ENCODE measurements around the gene CD47. TPM values are rescaled to one million over a fixed set of nuclear protein-coding genes. Genes with fewer than 3 reads are reported as not detected.

CD47 gene
- total RNA-seq, 1 donor from 2014 or later = 46.2 TPM

- DNase-seq (ENCODE audit: low read depth, low spot score) = no peak
Observed at GRCh38 chr3:108117241-108117775, 26.5 kb upstream of the CD47 start.

GRCh38 chr3:108114423-108115065, 23.7 kb upstream of the CD47 start:
- DNase-seq (ENCODE audit: low read depth, low spot score) = no peak

- no peak for DNase-seq (ENCODE audit: low read depth, low spot score)
Observed at GRCh38 chr3:108113975-108114374, 23.1 kb upstream of the CD47 start.

- no peak for DNase-seq (ENCODE audit: low read depth, low spot score)
Observed at GRCh38 chr3:108110934-108111333, 20.1 kb upstream of the CD47 start.

GRCh38 chr3:108108416-108108815, 17.6 kb upstream of the CD47 start:
- DNase-seq (ENCODE audit: low read depth, low spot score) = no peak

GRCh38 chr3:108106449-108106848, 15.6 kb upstream of the CD47 start:
- no peak for DNase-seq (ENCODE audit: low read depth, low spot score)

- DNase-seq (ENCODE audit: low read depth, low spot score) = no peak
Observed at GRCh38 chr3:108106031-108106430, 15.2 kb upstream of the CD47 start.

GRCh38 chr3:108103886-108104797, 13.3 kb upstream of the CD47 start:
- no peak for DNase-seq (ENCODE audit: low read depth, low spot score)

GRCh38 chr3:108103040-108103751, 12.4 kb upstream of the CD47 start:
- DNase-seq (ENCODE audit: low read depth, low spot score) = no peak

- no peak for DNase-seq (ENCODE audit: low read depth, low spot score)
Observed at GRCh38 chr3:108102420-108103039, 11.7 kb upstream of the CD47 start.

- DNase-seq (ENCODE audit: low read depth, low spot score) = no peak
Observed at GRCh38 chr3:108100906-108101660, 10.3 kb upstream of the CD47 start.

GRCh38 chr3:108099679-108100428, 9.0 kb upstream of the CD47 start:
- DNase-seq (ENCODE audit: low read depth, low spot score) = no peak

- no peak for DNase-seq (ENCODE audit: low read depth, low spot score)
Observed at GRCh38 chr3:108099244-108099643, 8.4 kb upstream of the CD47 start.

- DNase-seq (ENCODE audit: low read depth, low spot score) = no peak
Observed at GRCh38 chr3:108098003-108098370, 7.2 kb upstream of the CD47 start.

- no peak for DNase-seq (ENCODE audit: low read depth, low spot score)
Observed at GRCh38 chr3:108097322-108098002, 6.6 kb upstream of the CD47 start.

GRCh38 chr3:108096532-108097321, 5.9 kb upstream of the CD47 start:
- DNase-seq (ENCODE audit: low read depth, low spot score) = no peak

- DNase-seq (ENCODE audit: low read depth, low spot score) = no peak
Observed at GRCh38 chr3:108093616-108094015, 2.8 kb upstream of the CD47 start.

- no peak for DNase-seq (ENCODE audit: low read depth, low spot score)
Observed at GRCh38 chr3:108093021-108093420, 2.2 kb upstream of the CD47 start.

- DNase-seq (ENCODE audit: low read depth, low spot score) = no peak
Observed at GRCh38 chr3:108092501-108092900, 1.7 kb upstream of the CD47 start.
